Activated CD4-positive, alpha-beta T cell treated with anti-CD3 and anti-CD28 coated beads, Interleukin-2, amount 50 U/mL, for 48 hours (primary cell): ENCODE results near the gene HSPB9.
A peak's percentile ranks its signal among the peaks of the same experiment; 100 is the strongest.

Experiments used
- DNase-seq, 2 experiments: peaks; one replicate each; pipeline ENCODE4 v3.0.0-alpha.2; 2020

The HSPB9 gene

DNA sequence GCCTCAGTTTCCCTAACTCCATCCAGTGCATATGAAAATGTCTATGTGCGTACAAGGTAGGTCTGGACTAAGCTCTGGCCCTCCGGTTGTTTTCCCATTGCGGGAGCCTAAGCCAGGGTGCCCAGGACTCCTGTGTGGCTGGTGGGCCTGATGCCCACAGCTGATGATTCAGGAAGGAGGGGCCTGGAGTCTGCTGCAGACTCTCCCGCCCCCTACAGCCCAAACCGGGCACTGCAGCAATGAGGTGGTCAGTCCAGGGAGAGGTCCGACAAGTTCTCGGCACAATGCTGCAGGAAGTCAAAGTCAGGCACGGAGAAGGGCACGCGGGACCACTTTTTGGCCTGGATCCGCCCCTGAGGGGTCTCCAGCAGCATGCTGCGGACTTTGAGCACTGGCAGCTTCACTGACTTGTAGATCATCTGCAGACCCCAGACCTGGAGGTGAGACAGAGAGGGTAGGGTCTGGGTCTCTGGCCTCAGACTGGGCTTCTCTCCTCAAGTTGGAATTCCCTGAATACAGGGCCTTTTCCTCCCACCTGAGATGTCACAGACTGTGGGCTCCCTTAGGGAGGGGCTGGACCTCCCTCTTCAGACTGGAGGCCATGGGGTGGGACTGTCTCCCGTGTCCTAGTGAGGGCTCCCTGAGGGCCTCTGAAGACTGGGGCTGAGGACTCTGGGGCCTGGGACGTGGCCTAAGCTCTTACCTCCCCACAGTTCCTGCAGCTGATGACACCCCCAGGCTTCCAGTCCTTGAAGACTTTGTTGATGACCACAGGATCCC lies 20.9 kb upstream of the HSPB9 start:
- DNase-seq, result peak; percentile 85 to 88

- no peak for DNase-seq
Measured at GRCh38 chr17:42103221-42103954, 19.2 kb upstream of the HSPB9 start.

DNA sequence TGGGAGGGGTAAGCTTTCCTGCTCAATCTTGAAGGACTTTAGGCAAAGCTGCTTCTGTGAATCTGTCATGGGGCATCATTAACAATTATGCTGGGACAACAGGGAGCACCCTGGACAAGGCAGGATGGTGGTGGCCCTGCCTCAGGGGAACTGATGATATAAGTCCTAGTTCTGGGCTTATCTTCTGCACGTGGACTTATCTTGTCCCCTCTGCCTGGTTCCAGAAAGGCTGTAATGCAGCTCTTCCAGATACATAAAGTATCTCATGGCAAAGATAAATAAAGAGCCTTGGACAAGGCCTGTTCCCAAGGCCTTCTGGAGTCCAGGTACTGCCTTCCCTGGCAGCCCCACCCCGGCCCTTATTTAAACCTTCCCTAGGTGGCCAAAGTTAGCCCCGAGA lies 18.3 kb upstream of the HSPB9 start:
- DNase-seq, result no peak

DNA sequence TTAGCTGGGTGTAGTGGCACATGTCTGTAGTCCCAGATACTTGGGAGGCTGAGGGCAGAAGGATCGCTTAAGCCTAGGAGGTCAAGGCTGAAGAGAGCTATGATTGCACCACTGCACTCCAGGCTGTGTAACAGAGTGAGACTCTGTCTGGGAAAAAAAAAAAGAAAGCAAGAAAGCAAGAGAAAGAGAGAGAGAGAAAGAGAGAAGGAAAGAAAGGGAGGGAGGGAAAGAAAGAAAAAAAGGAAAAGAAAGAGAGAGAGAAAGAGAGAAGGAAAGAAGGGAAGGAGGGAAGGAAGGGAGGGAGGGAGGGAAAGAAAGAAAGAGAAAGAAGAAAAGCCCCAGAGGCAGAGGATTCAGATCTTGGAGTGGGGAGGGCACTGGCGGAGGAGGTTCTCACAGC lies 16.6 kb upstream of the HSPB9 start:
- DNase-seq, result no peak

DNA sequence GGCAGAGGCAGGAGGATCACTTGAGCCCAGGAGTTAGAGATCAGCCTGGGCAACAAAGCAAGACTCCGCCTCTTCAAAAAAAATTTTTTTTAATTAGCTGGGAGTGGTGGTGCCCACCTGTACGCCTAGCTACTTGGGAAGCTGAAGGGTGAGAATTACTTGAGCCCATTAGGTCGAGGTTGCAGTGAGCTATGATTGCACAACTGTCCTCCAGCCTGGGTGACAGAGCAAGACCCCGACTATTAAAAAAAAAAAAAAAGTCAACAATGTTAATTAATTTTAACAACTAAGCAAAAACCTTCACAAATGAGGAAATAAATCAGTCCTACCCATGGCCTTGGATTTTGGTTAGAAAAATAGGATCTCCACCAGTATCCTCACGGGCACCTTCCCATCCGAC lies 15.5 kb upstream of the HSPB9 start:
- no peak for DNase-seq

DNA sequence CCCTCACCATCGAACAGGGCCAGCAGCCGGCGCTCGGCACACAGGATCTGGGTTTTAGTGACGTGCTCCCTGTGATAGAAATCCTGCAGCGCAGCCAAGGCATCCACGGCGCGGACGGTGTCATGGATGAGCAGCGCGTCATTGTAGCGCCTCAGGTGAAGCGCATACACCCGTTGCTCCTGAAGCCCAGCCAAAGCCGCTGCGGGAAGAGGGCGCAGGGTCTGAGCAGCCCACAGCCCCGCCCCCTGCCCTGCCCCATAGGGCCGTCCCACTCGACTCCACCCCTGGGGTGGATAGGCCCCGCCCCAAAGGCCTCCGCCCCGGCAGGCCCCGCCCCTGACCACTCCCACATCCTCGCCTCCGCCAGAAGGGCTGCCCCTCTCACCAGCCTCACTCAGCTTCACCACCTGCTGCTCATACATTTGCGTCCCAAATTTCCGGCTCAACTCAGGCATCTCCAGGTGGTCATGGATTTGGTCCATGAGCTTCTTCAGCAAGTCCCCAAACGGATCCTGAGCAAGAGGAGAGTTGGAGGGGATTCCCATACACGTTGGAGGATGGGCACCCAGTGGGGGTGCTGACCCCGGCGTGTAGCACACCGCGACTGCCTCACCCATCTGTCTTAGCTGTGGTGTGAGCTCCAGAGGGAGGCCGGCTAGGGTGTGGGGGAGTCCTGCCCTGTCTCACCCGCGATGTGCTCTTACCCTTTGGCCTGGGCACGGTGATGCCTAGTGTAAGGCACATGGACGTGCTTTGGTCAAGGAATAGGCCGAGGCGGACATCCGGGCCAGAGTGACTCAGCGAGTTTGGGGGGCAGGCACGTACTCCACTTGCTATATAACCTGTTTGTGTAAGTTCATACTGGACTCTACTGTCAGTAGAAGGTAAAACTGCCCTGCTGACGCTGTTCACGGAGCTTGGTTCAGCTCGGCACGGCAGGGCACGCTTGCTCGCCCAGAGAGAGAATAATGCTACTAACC lies 14.7 kb upstream of the HSPB9 start:
- DNase-seq, result peak; percentile 94 to 95

GRCh38 chr17:42109086-42109485 lies 13.5 kb upstream of the HSPB9 start:
- no peak for DNase-seq

DNA sequence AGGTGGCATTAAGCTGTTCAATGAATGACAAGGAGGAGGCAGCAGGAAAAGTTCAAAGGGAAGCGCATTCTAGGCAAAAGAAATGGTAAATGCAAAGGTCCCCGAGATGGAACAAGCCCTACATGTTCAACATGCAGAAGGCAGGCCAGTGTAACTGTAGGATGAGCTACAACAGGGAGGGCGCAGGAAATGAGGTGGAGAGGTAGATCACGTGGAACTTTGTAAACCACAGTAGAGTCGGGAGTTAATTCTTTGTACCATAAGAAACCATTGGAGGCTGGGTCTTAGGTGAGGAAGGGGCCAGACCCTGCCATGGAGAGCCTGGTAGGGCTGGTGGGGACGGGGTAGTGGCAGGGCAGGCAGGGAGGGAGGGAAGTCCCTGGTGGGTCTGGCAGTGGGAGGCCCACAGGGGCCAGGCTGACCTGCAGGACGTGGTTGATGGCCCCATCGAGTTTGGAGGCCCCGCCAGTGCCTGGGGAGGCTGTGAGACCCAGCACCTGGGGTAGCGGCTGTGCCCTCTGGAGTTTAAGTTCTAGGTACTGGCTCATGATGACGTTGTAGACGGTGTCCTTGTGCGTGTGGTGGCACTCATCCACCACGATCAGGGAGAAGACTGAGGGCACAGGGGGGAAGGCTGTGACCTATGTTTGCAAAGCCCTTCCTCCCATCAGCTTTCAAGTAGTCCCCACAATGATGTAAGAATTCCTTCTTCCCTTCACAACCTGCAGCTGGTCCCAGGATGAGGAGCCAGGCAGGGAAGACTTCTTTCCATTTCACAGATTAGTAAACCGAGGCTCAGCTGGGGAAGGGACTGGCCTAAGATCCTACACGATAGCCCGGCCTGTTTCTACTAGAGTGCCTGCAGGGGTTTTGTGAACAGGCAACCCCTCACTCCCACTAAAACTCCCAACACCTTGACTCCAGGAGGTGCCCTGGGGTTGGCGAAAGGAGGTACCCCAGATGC lies 12.0 kb upstream of the HSPB9 start:
- DNase-seq, result no peak

GRCh38 chr17:42111265-42111636 lies 11.4 kb upstream of the HSPB9 start:
- no peak for DNase-seq

GRCh38 chr17:42111871-42112551 lies 10.6 kb upstream of the HSPB9 start:
- peak; percentile 34 to 43 for DNase-seq

DNA sequence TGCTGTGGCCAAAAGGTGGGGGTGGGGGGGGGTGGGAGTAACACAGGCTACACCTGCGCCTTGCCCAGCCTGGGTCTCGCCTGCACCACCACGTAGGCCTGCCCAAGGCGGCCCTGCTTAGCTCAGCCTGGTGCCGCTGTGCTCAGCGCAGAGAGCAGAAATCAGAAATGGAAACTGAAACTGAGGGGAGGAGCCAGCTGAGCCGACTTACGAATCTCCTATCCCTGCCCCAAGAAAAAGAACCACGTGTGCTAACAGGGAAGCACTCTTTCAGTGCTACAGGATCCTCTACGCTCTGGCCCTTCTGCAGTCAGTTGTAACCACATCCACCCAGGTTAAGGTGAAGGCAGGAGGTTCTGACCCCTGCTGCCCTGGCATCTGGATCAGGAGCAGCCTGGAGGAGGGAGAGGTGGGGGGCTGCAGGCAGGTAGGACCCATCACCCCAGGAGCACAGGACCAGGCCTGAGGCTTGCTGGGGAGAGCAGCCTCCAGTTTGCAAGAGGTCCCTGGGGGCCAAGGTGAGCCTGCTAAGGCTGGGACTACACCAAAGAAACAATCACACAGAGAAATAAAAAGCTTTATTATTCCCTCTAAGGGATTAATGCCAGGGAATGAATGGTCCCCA lies 9.9 kb upstream of the HSPB9 start, which contains the start of gene DHX58:
DHX58 (minus strand) TSS at position 163 of the 625 bp plus-strand sequence. CDS start 822 bp downstream, outside the sequence.
- peak; percentile 77 to 83 for DNase-seq

- no peak for DNase-seq
Measured at GRCh38 chr17:42113293-42114069, 9.1 kb upstream of the HSPB9 start.

GRCh38 chr17:42114118-42114517 lies 8.5 kb upstream of the HSPB9 start:
- no peak for DNase-seq

DNA sequence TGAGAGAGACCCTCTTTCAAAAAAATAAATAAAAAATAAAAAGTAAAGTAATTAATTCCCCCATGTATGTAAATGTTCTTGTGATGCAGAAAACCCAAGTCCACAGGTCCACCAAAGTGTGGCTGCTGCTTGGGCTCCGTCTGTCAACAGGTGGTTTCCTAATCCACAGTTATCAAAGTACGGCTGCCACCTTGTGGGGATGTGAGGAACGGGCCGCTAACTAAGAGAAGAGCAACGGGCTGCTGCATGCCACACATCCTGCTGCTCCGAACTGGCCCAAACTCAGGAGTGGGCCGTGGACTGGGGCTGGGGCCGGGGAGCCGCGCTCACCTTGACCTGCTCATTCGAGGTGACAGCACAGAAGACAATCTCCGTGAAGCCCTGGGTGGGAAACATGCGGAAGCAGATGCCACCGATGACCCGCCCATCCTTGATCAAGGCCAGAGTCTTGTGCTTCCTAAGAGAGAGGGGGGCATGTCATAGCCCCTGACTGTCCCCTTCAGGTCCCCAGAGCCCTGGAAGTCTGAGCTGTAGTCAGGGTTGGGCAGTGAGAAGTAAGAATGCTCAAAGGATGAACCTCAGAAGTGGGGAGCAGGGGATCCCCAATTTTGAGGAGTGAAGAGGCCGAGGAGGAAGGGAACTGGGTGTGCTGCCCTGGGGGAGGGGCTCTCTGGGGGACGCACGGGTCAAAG lies 5.8 kb upstream of the HSPB9 start:
- DNase-seq, result peak; percentile 83 to 86

DNA sequence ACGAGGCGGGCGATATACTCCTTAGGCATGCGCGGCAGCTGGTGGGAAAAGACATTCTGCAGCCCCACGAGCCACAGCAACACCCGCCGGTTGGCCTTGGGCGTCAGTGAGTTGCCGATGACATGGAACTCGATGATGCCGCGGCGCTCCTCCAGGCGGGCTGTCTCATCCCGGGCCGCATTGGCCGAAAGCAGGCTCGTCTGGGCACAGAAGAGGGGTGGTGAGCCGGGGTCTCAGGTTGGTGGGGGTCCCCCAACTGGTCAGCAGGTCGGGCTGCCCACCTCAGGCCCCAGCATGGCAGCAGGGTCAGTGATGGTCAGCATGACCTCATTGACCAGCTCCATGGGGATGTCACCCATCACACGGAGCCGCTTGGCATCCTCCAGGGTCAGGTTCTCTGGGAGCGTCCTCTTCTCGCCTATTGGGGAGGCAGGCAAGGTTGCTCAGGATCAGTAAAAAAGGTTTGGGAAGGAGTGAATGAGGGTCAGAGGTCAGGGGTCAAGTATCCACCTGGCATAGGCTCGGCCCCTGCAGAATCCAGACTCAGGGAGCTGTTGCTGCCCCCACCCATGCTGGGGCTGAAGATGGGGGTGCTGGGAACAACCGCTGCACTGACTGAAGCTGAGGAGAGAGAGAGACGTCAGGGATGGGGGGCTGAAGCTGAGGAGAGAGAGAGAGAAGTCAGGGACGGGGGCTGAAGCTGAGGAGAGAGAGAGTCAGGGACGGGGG lies 5.0 kb upstream of the HSPB9 start:
- no peak for DNase-seq

DNA sequence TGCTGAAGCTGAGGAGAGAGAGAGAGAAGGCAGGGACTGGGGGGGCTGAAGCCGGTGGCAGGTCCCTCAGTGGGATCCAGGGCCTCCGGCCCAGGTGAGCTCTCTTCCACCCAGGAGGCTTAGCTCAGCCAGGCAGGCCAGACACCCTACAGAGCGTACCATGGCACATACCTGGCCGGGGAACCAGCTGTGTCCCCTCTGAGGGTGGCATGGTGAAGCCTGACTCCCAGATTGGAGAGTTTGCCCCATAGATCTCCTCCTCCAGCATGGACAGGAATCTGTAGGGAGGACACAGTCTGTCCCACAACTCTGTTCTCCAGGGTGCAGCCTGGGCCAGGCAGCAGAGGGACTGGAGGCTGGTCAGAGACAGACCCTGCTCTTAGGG lies 4.5 kb upstream of the HSPB9 start:
- no peak for DNase-seq

DNA sequence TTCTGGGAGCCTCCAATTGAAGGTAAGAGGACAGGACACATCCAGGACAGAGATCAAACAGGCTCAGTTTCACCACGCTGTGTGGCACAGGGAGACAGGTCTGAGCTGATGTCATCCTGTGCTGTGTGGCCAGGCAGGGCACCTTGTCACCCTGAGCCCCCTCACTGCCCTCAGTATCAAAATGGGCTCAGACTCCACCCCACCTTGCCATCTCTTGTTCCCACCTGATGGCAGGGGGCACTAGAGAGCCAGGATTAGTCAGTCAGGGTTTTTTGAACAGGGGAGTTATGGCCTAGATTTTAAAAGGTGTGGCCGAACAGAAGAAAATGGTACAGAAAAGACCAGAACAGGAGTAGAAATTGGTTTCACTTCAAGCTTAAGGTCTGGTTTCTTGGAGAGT lies 4.1 kb upstream of the HSPB9 start:
- DNase-seq, result peak; percentile 49 to 62

DNA sequence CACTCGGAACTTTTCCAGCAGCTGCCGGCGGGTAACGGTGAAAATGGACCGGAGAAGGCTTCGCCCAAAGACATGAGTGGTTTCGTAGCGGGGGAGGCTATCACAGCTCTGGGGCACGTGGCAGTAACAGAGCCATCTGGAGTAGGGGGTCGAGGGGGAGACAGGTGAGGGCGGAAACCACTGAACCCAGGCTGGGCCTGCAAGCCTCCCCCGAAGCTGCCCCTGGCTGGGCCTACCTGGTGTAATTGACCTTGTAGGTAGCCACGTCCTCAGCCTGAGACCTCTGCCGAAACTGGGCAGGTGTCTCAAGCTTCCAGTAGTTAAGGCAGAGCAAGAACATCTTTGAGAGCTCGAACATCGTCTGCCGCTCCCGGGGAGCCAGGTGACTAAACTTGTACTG lies 3.3 kb upstream of the HSPB9 start:
- DNase-seq, result no peak
